Activated T-helper 1 cell treated with anti-CD3 and anti-CD28 coated beads, Interleukin-2, amount 50 U/mL, for 16 hours (primary cell): Measurements from ENCODE around the gene NAPSA.

Experiments
- DNase-seq, 2 donors: peaks; one replicate each; pipeline ENCODE4 v3.0.0-alpha.2; 2020; ENCODE audit warnings: low read depth in 1 of 2, low spot score in 1 of 2

Gene NAPSA

GRCh38 chr19:50384685-50385535 lies 19.5 kb upstream of the NAPSA start:
- no peak for DNase-seq

- DNase-seq, result peak; percentile 94 to 98
These were observed 18.6 kb upstream of the NAPSA start, which contains the start of gene POLD1 for GRCh38 chr19:50383852-50384684. Gene POLD1 (plus strand): TSS chr19:50384347. CDS start chr19:50398852, 14,505 bp downstream.

GRCh38 chr19:50383001-50383851 lies 17.8 kb upstream of the NAPSA start:
- no peak for DNase-seq

- no peak for DNase-seq
These were observed 16.7 kb upstream of the NAPSA start for GRCh38 chr19:50381881-50382729.

GRCh38 chr19:50380751-50381151 lies 15.3 kb upstream of the NAPSA start:
- no peak for DNase-seq

- DNase-seq, result no peak
These were observed 14.7 kb upstream of the NAPSA start for GRCh38 chr19:50380137-50380536.

GRCh38 chr19:50379602-50380001 lies 14.2 kb upstream of the NAPSA start:
- DNase-seq, result no peak

GRCh38 chr19:50378863-50379236 lies 13.4 kb upstream of the NAPSA start:
- DNase-seq, result no peak

GRCh38 chr19:50378169-50378862 lies 12.9 kb upstream of the NAPSA start:
- DNase-seq, result no peak

GRCh38 chr19:50377517-50377916 lies 12.1 kb upstream of the NAPSA start:
- no peak for DNase-seq

GRCh38 chr19:50377051-50377461 lies 11.6 kb upstream of the NAPSA start:
- no peak for DNase-seq

GRCh38 chr19:50376166-50377050 lies 11.0 kb upstream of the NAPSA start, which contains the start of gene NR1H2:
Gene NR1H2 (plus strand): TSS chr19:50376457. CDS start chr19:50377606, 1,149 bp downstream.
- peak; percentile 86 to 92 for DNase-seq

GRCh38 chr19:50371914-50372475 lies 6.6 kb upstream of the NAPSA start:
- DNase-seq, result no peak

GRCh38 chr19:50368649-50369570 lies 3.5 kb upstream of the NAPSA start:
- DNase-seq, result peak; percentile 59

- DNase-seq, result no peak
These were observed 2.6 kb downstream of the NAPSA start for GRCh38 chr19:50362656-50363424.

- no peak for DNase-seq
These were observed 3.4 kb downstream of the NAPSA start for GRCh38 chr19:50362030-50362412.
